ENCODE results near the gene PRR36. TPM values are rescaled to one million over a fixed set of nuclear protein-coding genes. Genes with fewer than 3 reads are reported as not detected.

The PRR36 gene
- total RNA-seq: 1 to 10 TPM in 4 of 9 donors, under 1 TPM in 4, not detected in 1; 0.22 to 5.2 (median 1.0) TPM
- 1 to 10 TPM in 2 of 3 donors, under 1 TPM in 1; 0.51 to 4.6 (median 1.5) TPM for polyA plus RNA-seq
- long read RNA-seq, donor 1: 0 reads
- long read RNA-seq, donor 2: 0 reads
- long read RNA-seq, donor 3: 0 reads
- long read RNA-seq, donor 4, partial matches to known transcripts: 0 of 1 reads
- long read RNA-seq, donor 4, other reads (novel, unspliced or antisense): 1 of 1 reads
- long read RNA-seq, donor 5, partial matches to known transcripts: 3 of 3 reads
- long read RNA-seq, donor 5, other reads (novel, unspliced or antisense): 0 of 3 reads
- long read RNA-seq, donor 6: 0 reads
- long read RNA-seq, donor 7: 0 reads
- long read RNA-seq, donor 8: 0 reads
- long read RNA-seq, donor 9: 0 reads
- long read RNA-seq, donor 10: 0 reads

DNA sequence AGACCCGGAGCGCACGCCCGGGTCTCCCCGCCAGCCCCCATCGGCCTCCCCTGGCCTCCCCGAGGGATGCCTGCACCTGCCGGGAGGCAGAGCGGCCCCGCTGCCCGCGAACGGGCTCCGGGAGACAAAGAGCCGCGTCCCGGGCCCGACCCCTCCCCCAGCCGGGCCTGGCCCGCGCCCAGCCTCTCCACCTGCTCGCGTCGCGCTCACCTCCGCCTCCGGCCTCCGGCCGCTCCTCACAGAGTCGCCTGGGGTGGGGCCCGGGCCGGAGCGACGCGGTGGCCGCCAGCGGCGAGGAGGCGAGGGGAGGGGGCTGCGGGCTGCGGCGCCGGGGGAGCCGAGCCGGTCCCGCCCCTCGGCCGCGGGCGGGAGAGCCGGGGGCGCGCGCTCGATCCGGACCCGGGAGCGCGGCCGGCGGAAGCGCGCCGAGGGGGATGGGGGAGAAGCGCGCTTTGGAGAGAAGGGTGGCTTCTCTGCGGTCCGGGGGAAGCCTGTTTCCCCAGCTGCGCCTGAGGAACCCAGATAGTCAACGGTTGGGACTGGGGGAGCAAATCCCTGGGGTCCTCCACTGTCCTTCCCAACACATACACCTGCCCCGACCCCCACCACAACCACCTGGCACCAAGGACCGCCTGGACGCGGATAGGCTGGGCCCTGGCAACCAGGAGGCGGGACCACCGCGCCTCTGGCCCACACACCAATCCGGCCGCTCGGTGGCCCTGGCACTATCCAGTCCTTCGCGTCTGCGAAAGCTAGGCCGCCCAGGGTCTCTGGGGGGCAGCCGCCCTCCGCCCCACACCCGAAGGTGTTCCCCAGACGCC is at the start of gene PRR36:
TSS of gene PRR36 (minus strand) at position 315 of the 821 bp plus-strand sequence. CDS start 701 bp downstream, outside the sequence.
- intact Hi-C loops (cut with DNase I): no loop called here
- peaks cover 10 to 19% of the 10 kb centered on the region in 2 donors for H3K4me1 ChIP-seq (replicated peaks in 1 of 2)
- no peaks in the 10 kb centered on the region for H3K36me3 ChIP-seq (replicated peaks in 1 of 2)
- peaks cover 29% of the 10 kb centered on the region for H3K27me3 ChIP-seq
- peak in 3 of 7 donors; percentile 35 to 81 (median 47) for DNase-seq
- peak within 1 kb of the TSS in 1 of 4 donors; percentile 23 for H3K4me3 ChIP-seq
- TF ChIP-seq, protein P1, sequence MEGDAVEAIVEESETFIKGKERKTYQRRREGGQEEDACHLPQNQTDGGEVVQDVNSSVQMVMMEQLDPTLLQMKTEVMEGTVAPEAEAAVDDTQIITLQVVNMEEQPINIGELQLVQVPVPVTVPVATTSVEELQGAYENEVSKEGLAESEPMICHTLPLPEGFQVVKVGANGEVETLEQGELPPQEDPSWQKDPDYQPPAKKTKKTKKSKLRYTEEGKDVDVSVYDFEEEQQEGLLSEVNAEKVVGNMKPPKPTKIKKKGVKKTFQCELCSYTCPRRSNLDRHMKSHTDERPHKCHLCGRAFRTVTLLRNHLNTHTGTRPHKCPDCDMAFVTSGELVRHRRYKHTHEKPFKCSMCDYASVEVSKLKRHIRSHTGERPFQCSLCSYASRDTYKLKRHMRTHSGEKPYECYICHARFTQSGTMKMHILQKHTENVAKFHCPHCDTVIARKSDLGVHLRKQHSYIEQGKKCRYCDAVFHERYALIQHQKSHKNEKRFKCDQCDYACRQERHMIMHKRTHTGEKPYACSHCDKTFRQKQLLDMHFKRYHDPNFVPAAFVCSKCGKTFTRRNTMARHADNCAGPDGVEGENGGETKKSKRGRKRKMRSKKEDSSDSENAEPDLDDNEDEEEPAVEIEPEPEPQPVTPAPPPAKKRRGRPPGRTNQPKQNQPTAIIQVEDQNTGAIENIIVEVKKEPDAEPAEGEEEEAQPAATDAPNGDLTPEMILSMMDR (IDR thresholded peaks at IDR 0.05): no peak
- no peak for TF ChIP-seq POLR2A (IDR thresholded peaks at IDR 0.05)
- no peaks in the 10 kb centered on the region for H3K9me3 ChIP-seq (replicated peaks in 1 of 3)
- 1 to 2% (median 1%) methylated on average over 16 to 88 of the region's 88 CpGs for WGBS, 4 donors
- no peak within 1 kb of the TSS for H3K27ac ChIP-seq

- peaks cover 3% of the 10 kb centered on the region for H3K27me3 ChIP-seq
- intact Hi-C loops (cut with DNase I): no loop called here
- 86 to 89% (median 88%) methylated on average over 24 to 31 of the region's 31 CpGs for WGBS, 4 donors
- H3K4me1 ChIP-seq (replicated peaks in 1 of 2): peaks cover 48 to 54% of the 10 kb centered on the region in 2 donors
- peaks cover 0 to 11% of the 10 kb centered on the region in 2 donors for H3K36me3 ChIP-seq (replicated peaks in 1 of 2)
- peak in 1 of 7 donors; percentile 63 for DNase-seq
- H3K4me3 ChIP-seq: no peak overlapping the region
- H3K27ac ChIP-seq: no peak overlapping the region
- TF ChIP-seq POLR2A (IDR thresholded peaks at IDR 0.05): no peak
- no peaks in the 10 kb centered on the region for H3K9me3 ChIP-seq (replicated peaks in 1 of 3)
These were observed 49.4 kb upstream of the PRR36 start for GRCh38 chr19:7923295-7924191.

GRCh38 chr19:7922836-7923195 is 48.6 kb upstream of the PRR36 start:
- H3K4me1 ChIP-seq (replicated peaks in 1 of 2): peaks cover 40 to 47% of the 10 kb centered on the region in 2 donors
- TF ChIP-seq POLR2A (IDR thresholded peaks at IDR 0.05): no peak
- TF ChIP-seq, protein P1 (IDR thresholded peaks at IDR 0.05): no peak

DNA sequence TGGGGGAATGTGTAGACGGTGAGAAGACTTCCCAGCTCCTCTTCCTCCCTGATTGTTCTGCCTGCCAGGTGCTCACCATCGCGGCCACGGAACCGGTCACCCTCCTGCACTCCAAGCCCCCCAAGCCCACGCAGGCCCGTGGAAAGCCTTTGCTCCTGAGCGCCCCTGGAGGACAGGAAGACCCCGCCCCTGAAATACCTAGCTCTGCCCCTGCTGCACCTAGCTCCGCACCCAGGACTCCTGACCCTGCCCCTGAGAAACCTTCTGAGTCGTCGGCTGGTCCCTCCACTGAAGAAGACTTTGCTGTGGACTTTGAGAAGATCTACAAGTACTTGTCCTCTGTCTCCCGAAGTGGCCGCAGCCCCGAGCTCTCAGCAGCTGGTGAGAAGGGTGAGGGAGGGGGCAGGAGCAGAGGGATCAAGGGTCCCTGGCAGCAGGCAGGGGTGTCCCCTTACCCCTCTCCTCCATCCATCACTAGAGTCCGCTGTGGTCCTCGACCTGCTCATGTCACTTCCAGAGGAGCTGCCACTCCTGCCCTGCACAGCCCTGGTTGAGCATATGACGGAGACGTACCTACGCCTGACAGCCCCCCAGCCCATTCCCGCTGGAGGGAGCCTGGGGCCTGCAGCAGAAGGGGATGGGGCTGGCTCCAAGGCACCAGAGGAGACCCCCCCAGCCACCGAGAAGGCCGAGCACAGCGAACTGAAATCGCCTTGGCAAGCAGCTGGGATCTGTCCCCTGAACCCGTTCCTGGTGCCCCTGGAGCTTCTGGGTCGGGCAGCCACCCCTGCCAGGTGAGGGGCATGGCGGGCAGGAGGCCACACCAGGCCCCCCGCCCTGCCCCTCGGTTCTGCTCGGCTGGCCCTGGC is 48.0 kb upstream of the PRR36 start:
- peak overlapping the region in 1 of 5 donors; percentile 97 for H3K27ac ChIP-seq
- DNase-seq: peak in 1 of 7 donors; percentile 58
- peaks cover 14% of the 10 kb centered on the region for H3K27me3 ChIP-seq
- TF ChIP-seq, protein P1 (IDR thresholded peaks at IDR 0.05): no peak
- no peak for TF ChIP-seq POLR2A (IDR thresholded peaks at IDR 0.05)
- no peaks in the 10 kb centered on the region for H3K9me3 ChIP-seq (replicated peaks in 1 of 3)
- H3K4me3 ChIP-seq: no peak overlapping the region
- peaks cover 39 to 46% of the 10 kb centered on the region in 2 donors for H3K4me1 ChIP-seq (replicated peaks in 1 of 2)
- WGBS, 4 donors: 90 to 93% (median 92%) methylated on average over 14 to 31 of the region's 31 CpGs
- H3K36me3 ChIP-seq (replicated peaks in 1 of 2): peaks cover 0 to 11% of the 10 kb centered on the region in 2 donors
- intact Hi-C loops (cut with DNase I): no loop called here

More at GRCh38 chr19:7922836-7923195, 48.6 kb upstream of the PRR36 start:
- DNase-seq: no peak
- Histone ChIP-seq H3K9me3 (replicated peaks in 1 of 3) (no peaks in the 10 kb centered on the region), H3K36me3 (replicated peaks in 1 of 2) (peaks cover 0 to 11% of the 10 kb centered on the region in 2 donors), H3K4me3 (no peak overlapping the region), H3K27ac (no peak overlapping the region), H3K27me3 (peaks cover 8% of the 10 kb centered on the region)
- 75 to 91% (median 87%) methylated on average over 5 to 8 of the region's 8 CpGs for WGBS, 4 donors
- intact Hi-C loops (cut with DNase I): no loop called here

Data from adrenal gland (tissue), 19 donors.